Erythroblast (primary cell): ENCODE results near the gene SURF4.

Experiments
- GATA1 ChIP-seq: IDR thresholded peaks from 2 replicates; pipeline ENCODE4 v1.6.1; 2011; ENCODE audit warnings: low read depth, mild to moderate bottlenecking, control low read depth, low read length, moderate library complexity
- POLR2A ChIP-seq: IDR thresholded peaks from 2 replicates; pipeline ENCODE4 v1.6.1; 2011; ENCODE audit warnings: mild to moderate bottlenecking, low read length

DNA sequence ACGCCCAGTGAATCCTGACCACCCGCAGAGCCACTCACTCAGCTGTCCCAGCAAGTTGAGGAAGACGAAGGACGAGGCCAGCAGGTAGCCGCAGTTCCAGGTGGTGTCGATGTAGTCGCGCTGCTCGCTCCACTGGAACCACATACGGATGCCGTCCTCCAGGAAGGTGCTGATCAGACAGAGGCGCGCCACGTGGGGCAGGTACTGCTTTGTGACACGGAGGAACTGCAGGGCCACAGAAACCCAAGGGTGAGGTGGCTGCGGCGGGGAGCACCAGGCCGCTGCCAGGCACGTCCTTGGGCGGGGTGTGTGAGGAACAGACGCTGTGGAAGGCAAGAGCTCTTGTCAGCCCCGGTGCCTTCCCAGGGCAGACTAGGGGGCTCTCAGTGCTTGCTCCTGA lies 8.6 kb downstream of the SURF4 start:
- TF ChIP-seq POLR2A (no peak), GATA1 (no peak)
